ENCODE measurements around the gene TSHZ2. TPM values are rescaled to one million over a fixed set of nuclear protein-coding genes. Genes with fewer than 3 reads are reported as not detected.

TSHZ2 gene
- total and polyA plus RNA-seq, 9 of the 15 experiments (the other 6 are each of a cell fraction or from before 2014, with no cell fraction given), result 0.03 to 0.20 (median 0.05) TPM; not detected in 4

- intact Hi-C loops (cut with micrococcal nuclease), result loop anchor here (10.0 kb wide), 1 partner anchor 639 kb away; no protein-coding TSS in a partner anchor
- FAIRE-seq, result no peak
Measured at GRCh38 chr20:53425481-53425880, 453.3 kb downstream of the TSHZ2 start.

More at GRCh38 chr20:53425481-53425880, 453.3 kb downstream of the TSHZ2 start:
- H3K9me3 ChIP-seq (replicated peaks; ENCODE audit: control insufficient read depth, insufficient read depth, low read depth, low read length), result no peaks in the 10 kb centered on the region
- TF ChIP-seq, protein P1, sequence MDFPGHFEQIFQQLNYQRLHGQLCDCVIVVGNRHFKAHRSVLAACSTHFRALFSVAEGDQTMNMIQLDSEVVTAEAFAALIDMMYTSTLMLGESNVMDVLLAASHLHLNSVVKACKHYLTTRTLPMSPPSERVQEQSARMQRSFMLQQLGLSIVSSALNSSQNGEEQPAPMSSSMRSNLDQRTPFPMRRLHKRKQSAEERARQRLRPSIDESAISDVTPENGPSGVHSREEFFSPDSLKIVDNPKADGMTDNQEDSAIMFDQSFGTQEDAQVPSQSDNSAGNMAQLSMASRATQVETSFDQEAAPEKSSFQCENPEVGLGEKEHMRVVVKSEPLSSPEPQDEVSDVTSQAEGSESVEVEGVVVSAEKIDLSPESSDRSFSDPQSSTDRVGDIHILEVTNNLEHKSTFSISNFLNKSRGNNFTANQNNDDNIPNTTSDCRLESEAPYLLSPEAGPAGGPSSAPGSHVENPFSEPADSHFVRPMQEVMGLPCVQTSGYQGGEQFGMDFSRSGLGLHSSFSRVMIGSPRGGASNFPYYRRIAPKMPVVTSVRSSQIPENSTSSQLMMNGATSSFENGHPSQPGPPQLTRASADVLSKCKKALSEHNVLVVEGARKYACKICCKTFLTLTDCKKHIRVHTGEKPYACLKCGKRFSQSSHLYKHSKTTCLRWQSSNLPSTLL (IDR thresholded peaks at IDR 0.05), result no peak
- TF ChIP-seq ZBTB40 (IDR thresholded peaks at IDR 0.05) (peak; percentile 76), ZBTB40 (CRISPR knock-in tag; IDR thresholded peaks at IDR 0.05) (no peak)
- no peak overlapping the region for H3K4me3 ChIP-seq
- no peak overlapping the region for H3K4me2 ChIP-seq (ENCODE audit: insufficient read depth, low read length)
- no peaks in the 10 kb centered on the region for H3K36me3 ChIP-seq (ENCODE audit: control insufficient read depth, insufficient read depth, low read length)
- 5% methylated on average over 4 of the region's 4 CpGs for WGBS (ENCODE audit: insufficient coverage, low coverage, missing lambda C conversion rate)
- ATAC-seq (no peak), DNase-seq (ENCODE audit: extremely low read depth in 1 of 4, low spot score in 3 of 4) (no peak)
- no peaks in the 10 kb centered on the region for H3K79me2 ChIP-seq (ENCODE audit: control insufficient read depth, insufficient read depth, low read length)
- H3K4me1 ChIP-seq (replicated peaks in 1 of 2; ENCODE audit: control insufficient read depth in 2 of 2, insufficient read depth in 2 of 2, low read length in 2 of 2), result peaks cover 0 to 4% of the 10 kb centered on the region in 2 experiments; a peak in 1 of 5 replicates
- H3K27me3 ChIP-seq (ENCODE audit: control insufficient read depth in 2 of 2, insufficient read depth in 2 of 2, low read length in 2 of 2), result peaks cover 5 to 18% of the 10 kb centered on the region in 2 experiments; a peak in 3 of 5 replicates
- no peaks in the 10 kb centered on the region for H4K20me1 ChIP-seq (replicated peaks; ENCODE audit: control insufficient read depth, insufficient read depth, low read length)
- H2AFZ ChIP-seq (ENCODE audit: low read depth, low read length), result no peak overlapping the region
- BruUV-seq (replicated peaks), result no TSS peak
- no peak overlapping the region for H3K9ac ChIP-seq (ENCODE audit: insufficient read depth in 1 of 2, low read depth in 2 of 2, low read length in 2 of 2)
- POLR2A ChIA-PET, result interaction anchor here (0.6 kb wide), 1 partner anchor 189 kb away, joined by 3 read pairs; no protein-coding TSS in a partner anchor
- CTCF ChIA-PET (ENCODE audit: low intra/inter-chr PET ratio), result interaction anchor here (0.6 kb wide), 1 partner anchor 125 kb away, joined by 5 read pairs; no protein-coding TSS in a partner anchor
- H3K9me1 ChIP-seq (ENCODE audit: control insufficient read depth, insufficient read depth, low read length), result no peaks in the 10 kb centered on the region
- H3K27ac ChIP-seq (ENCODE audit: extremely low read depth, low read depth, low read length), result no peak overlapping the region
- in situ Hi-C loops (cut with MboI), result no loop called here
